NOMO-1 treated with dmso at 0.1 percent for 144 hours (cell line): ENCODE measurements around the gene SHC3.

ENCODE experiments used
- DNase-seq: peaks from one replicate; lab custom pipeline; 2025; ENCODE audit not compliant: unreplicated experiment; lab: John Stamatoyannopoulos, UW

SHC3 gene

DNA sequence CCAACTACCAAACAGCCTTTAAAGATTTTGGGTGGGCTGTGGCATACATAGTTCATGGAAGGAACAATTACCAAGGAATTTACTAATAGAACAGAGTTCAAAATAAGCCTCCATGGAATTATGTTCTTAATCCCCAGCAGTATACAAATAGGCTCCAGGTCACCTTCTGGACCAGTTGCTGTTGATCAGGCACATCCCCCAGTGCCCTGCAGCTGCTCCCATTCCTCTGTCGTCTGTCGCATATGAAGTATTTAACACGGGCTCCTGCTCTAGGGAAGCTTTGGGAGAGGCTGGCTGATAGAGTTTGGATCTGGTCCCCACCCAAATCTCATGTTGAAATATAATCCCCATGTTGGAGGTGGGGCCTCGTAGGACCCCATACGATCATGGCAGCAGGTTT, 17.8 kb downstream of the SHC3 start:
- DNase-seq: no peak

DNA sequence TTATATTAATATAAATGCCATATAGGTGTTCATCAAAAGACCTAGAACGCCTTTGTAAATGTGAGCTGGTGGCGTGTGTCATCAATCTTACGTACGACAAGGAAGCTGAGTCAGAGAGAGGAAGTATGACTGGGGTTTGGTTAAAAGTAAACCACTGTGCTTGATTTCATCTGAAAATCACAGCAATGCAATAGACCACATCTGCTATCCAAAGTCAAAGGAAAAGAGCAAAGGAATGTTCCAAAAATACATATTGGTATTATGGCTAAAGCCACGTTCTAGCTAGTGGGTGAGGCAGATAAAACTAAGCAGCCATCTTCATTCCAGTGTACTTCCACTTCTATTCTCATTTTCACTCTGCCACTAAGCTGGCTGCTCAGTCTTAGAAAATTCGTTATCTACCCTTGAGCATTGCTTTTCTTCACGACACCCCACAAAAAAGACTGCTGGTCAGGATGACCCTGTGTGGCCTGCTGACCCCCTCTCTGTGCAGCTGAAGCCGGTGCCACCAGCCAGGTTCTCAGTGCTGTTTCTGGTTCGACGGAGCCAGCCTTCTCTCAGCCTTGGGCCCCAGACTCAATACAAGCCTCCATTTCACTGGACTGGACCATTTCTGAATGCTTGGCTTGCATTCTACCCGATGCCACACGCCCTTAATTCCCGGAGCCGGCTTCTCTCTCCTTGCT, 23.8 kb downstream of the SHC3 start:
- peak; percentile 4 for DNase-seq

DNA sequence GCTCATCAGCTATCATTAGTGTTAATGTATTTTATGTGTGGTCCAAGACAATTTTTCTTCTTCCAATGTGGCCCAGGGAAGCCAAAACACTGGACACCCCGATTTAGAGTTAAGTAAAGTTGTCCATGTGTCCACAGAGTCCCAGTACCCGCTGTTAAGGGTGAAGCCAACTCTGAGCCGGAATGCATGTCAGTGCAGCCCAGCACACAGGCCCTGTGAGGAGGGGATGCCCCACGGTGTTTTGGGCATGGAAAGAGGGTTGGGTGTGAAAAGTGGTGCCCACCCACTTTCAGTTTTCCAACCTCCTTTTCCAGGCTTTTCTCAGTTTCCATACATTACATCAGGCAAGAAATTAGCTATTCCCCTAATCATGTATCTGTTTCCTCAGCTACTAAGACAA, 24.4 kb downstream of the SHC3 start:
- no peak for DNase-seq

DNA sequence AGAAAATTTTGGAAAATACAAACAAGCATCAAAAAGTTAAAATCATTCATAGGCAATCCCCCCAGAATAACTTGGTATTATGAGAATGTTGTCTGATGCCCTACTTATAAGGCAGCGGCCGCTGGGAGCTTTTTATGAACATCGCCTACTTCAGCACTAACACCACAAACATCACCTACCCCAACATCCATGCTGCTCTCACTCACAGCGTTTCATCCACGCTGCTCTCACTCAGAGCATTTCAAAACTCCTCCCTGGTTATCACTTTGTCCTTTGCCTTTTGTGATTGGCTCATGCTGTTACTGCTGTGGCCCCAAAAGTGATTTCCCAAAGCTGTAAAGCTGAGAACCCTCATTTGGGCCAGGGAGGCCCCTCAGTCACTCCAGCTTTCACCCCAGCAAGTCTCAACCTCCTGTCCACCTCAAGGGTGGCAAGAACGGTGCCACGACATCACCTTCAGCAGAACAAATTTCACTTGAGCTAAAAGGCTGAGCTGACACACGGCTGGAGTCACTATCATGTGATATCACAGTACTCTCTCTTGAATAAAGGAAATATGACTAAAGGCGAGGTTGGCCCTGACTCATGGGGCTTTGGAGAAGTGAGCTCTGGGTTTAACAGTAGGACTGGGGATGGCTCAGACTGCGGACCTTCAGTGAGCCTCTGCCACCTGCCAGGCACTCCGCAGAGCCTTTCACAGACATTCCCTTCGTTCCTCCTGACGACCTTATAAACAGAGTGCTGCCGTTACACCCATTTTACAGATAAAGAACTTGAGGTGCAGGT, 25.2 kb downstream of the SHC3 start:
- DNase-seq: no peak

DNA sequence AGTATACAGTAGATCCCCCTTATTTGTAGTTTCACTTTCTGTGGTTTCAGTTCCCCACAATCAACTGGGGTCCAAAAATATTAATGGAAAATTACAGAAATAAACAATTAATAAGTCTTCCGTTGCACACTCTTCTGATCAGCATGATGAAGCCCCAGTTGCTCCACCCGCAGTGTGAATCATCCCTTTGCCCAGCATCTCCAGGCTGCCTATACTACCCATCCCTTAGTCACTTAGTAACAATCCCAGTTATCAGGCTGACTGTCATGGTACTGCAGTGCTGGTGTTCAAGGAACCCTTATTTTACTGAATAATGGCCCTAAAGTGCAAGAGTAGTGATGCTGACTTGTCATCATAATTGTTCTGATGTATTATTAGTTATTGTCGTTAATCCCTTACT, 28.9 kb downstream of the SHC3 start:
- DNase-seq: no peak

DNA sequence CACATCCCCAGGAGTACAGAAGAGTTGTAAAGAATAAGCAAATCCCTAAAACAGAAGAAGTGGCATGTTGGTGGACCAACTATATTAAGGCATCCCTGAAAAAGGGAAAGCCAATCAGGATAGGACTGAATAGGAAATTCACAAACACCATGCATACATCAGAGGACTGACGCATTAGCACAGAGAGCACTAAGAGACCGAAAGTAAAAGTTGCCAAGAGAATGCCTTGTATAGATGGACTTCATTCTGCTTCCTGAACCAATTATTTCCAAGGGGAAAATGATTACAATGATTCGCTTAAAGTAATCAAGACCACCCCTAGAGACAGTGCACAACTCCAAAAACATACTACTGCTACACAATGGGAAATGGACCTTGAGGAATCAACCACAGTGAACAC, 33.5 kb downstream of the SHC3 start:
- no peak for DNase-seq

DNA sequence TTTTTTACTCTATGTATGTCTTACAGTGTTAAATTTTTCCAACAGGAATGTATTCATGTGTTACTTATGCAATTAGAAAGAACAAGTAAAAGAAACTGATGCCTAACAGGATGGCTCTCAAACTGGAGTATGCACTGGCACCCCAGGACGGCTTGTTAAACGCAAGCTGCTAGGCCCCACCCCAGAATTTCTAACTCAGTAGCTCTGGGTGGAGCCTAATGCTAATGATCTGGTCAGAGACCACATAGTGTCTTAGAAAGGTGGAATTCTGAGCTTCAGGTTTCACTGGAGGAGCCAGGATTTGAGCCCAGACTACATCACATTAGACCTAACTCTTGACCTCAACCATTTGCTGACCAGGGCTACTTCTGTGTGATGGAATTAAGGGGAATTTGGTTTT, 34.4 kb downstream of the SHC3 start:
- DNase-seq: no peak

DNA sequence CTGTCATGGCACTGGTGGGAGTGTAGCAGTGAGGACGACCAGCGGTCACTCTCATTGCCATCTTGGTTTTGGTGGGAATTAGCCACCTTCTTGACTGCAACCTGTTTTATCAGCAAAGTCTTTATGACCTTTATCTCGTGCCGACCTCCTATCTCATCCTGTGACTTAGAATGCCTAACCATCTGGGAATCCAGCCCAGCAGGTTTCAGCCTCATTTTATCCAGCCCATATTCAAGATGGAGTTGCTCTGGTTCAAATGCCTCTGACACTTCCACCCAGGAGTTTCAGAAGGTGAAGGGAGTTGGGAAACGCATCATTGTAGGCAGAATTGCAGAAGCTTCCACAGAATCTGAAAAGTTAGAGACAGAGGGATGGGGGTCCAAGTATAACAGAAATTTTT, 35.4 kb downstream of the SHC3 start:
- DNase-seq: no peak

DNA sequence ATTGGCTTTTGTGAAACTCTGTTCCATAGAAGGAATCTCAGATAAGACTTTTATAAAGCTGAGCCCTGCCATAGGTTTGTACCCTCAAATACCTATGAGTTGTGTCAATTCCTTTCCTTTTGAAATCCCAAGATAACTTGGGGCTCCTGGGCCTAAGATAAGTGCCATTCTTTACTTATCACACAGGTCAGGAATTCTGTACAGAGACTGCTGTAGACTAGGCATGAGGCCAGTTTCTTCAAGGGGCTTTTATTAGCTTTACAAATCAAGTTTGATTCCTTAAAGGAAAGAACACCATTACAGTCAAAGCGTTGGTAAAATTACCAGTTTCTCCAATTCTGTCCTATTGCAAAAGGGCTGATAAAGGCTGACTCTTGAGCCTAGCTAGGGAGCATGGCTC, 39.2 kb downstream of the SHC3 start:
- DNase-seq: no peak

DNA sequence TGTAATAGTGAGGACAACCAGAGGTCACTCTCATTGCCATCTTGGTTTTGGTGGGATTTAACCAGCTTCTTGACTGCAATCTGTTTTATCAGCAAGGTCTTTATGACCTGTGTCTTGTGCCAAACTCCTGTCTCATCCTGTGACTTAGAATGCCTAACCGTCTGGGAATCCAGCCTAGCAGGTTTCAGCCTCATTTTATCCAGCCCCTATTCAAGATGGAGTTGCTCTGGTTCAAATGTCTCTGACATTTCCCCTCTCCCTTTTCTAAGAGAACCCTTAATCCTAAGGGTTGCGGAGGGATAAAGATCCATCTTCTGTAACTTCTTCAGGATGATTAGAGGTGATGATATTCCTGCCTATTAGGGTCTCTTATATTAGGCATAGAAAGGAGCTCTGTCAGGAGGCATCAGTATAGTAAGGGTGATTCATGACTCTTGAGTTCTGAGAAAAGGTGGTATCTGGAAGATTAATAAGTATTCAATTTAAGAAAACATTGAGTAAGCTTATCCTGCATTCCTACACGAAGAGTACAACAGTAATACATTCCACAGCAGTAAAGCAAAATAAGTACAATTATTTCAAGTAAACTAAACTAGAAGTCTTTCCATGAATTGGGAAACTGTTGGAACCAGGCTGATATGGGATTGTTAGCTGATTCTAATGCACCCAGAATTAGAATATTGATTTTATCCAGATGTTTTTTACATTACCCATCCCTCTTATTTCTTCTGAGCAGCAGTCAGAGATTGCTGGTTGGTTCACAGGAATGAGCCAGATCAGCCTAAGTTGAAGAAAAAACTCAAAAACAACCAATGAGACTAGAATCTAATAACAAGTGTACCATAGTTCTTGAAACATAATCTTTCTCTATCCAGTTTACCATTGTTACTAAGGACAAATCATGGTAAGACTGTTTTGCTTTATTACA, 39.9 kb downstream of the SHC3 start:
- no peak for DNase-seq

DNA sequence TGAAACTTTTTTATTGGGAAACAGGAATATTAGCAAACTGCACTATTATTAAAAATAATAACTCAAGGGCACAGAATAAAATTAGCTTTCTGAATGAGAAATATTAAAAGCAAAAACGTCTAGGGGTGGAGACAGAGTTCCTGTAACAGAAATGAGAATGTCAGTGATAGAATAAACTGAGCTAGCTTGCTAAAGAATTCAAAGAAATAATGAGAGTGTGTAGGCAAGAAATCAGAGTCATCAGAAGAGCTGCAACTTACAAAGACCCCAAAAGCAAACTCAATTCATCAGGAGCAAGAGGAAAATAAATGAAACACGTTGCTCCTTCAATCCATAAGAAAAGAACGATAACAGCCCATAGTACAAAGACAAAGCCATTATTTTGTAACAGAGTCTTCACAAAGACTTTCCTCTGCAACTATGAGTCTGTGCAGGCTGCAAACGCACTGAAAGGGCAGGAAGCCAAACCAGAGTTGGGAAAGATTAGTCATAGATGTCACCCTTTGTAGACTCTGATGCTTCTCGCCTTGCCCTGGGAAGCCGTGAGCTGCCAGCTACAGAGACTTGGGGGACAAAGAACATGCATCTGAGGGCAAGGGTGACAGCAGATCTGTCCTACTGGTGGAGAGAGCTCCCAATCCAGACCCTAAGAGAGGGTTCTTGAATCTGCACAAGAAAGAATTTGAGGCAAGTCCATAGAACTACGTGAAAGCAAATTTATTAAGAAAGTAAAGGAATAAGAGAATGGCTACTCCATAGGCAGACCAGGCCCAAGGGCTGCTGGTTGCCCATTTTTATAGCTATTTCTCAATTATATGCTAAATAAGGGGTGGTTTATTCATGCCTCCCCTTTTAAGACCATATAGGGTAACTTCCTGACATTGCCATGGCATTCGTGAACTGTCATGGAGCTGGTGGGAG, 40.8 kb downstream of the SHC3 start:
- DNase-seq: no peak

DNA sequence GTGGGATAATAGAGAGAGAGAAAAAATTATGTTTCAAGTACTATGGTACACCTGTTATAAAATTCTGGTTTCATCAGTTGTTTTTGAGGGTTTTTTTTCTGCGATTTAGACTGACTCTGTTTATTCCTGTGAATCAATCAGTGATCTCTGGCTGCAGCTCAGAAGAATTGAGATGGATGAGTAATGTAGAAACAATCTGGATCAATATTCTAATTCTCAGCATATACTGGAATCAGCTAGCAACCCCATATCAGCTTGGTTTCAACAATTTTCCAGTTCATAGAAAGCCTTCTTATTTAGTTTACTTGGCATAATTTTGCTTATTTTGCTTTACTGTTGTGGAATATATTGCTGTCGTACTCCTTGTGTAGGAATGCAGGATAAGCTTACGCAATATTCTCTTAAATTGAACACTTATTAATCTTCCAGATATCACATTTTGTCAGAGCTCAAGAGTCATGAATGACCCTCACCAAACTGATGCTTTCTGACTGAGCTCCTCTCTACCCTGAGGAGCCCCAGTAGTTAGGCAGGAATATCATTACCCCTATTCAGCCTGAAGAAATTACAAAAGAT, 42.9 kb downstream of the SHC3 start:
- no peak for DNase-seq

DNA sequence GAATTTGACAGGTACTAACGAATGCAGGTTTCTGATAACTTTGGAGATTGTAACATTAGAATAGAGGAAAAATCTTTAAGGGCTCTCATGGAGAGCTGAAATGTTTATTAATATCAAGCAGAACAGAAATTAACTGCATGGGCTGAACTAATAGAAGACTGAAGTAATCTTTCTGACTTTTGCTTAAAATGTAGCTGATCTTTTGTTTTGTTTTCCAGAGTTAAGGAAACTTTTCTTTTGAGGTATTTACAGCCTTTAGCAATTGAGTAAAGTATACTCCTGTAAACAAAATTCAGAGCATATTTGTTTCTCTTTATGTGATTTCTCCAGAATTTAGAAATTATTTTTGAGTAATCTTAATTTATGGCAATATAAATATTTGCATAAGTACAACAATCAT, 43.9 kb downstream of the SHC3 start:
- DNase-seq: no peak

DNA sequence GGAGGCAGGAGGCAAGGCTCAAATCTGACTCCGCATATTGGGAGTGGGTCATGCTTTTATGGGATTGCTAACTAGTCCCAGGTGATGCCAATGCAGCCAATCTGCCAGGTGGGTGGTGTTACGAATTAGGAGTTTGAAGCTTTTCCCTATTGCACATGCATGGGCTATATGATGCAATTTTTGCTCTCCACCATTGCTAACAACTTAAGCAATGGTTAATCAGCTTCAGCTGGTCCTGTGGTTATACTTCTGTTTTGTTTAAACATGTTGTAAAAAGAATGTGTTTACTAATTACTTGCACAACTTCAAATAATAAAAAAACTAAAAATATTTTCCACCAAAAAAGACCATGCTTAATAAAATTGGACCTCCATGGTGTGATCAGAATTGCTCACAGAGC, 55.7 kb downstream of the SHC3 start:
- DNase-seq: no peak

DNA sequence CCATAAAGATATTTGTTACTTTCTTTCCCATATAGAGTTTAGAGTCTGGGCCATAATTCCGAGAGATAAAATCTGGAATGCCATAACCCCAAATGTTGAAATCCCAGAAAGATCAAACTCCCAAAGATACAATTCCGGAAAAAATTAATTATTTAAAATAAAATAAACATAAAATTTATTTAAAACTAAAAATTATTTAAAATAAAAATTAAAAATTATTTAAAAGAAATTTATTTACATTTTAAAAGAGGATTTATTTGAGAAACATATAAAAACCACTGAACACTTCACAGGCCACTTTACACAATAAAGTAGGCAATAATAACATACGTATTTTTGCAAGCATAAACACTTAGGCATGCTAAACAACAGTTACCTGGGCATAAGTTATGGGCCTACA, 57.9 kb downstream of the SHC3 start:
- no peak for DNase-seq

DNA sequence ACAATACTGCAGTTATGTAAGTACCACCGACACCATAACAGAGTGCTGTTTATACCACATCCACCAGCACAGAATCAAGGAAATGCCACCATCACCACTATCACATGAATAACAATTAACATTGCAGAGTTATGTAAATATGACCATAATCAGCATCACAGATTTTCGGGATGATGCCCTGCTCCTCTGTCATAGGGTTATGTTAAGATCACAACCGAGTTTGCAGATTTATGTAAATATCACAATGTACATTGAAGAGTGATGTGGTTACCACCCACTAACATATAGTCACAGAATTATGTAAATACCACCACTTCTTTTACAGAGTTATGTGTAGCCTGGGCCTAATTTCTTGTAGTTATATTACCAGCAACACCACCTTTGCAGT, 61.8 kb downstream of the SHC3 start:
- DNase-seq: no peak

DNA sequence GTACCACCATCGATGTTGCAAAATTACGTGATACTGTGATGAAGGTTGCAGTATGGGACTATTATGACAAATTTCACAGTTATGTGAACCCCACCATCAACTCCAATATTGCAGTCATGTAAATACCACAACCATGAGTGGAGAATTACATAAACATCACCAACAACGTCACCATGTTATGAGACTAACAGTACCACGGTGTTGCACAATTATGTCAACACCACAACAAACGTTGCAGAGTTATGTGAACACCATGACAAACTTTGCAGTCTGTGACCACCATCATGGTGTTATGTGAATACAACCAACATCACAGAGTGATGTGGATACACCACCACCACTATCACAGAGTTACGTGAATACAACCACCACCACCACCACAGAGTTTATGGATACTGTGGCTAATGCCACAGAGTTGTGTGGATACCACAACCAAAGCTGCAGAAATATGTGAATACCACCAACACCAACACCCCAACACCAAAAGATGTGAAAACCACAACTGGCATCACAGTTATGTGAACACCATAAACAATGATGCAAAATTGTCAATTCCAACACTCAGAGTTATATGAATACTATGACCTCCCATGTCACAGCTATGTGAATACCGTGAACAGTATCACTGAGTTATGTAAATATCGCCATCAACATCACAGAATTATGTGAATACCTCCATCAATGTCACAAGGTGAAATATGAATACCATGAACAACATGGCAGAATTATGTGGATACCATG, 62.4 kb downstream of the SHC3 start:
- DNase-seq: no peak

DNA sequence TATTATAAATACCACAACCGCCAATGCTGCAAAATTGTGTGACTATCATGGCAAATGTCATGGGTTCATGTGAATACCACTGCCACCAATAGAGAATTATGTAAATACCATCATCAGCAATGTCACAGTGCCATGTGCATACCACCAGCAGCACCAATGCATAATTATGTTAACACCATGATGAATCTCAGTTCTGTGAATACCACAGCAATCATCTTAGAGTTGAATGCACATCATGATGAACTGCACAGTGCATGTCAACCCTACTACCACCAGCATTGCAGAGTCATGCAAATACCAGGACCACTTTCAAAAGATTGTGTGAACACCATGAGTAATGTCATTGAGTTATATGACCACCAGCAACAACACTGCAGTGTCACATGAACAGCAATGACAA, 63.2 kb downstream of the SHC3 start:
- no peak for DNase-seq

DNA sequence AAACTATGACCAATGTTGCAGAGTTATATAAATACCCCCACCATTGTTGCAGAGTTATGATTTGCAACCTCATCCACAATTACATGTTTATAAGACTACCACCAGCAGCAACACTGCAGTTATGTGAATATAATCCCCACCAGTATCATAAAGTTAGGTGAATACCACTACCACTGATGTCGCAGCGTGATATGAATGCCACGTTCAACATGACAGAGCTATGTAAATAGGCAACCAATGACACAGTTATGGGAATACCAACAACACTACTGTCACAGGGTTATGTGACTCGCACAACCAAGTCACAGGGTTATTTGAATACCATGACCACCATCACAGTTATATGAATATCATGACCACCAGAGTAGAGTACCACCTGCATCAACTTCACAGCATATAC, 63.9 kb downstream of the SHC3 start:
- DNase-seq: no peak

DNA sequence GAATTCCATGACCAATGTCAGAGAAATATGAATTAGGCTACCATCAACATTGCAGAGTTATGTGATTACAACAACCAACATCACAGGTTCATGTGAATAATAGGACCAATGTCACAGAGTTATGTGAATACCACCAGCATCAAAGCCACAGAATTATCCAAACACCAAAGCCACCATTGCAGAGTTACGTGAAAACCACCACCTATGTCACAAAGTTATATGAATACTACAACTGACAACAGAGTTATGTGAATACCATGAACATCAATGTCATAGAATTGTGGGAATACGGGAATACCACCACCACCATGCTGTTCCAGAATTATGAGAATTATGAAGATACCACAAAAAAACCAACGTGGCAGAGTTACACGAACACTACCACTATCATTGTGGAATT, 64.8 kb downstream of the SHC3 start:
- no peak for DNase-seq
